Smooth muscle cell (in vitro differentiated cells): ENCODE data around the gene MTX1. TPM values are rescaled to one million over a fixed set of nuclear protein-coding genes. Genes with fewer than 3 reads are reported as not detected.

Source experiments
- DNase-seq: peaks from one replicate; lab custom pipeline; 2025; ENCODE audit not compliant: unreplicated experiment; lab: John Stamatoyannopoulos, UW
- H2AFZ ChIP-seq: fragments of 200-600 bp; sonication (generic); 2 replicates; pipeline ENCODE4 v1.6.0; 2016; ENCODE audit warnings: antibody characterized with exemption, low read depth, mild to moderate bottlenecking
- H3F3A ChIP-seq: fragments of 200-600 bp; sonication (generic); 2 replicates; pipeline ENCODE4 v1.6.0; 2017; ENCODE audit warnings: antibody characterized with exemption, low read depth
- H3K27ac ChIP-seq: fragments of 200-600 bp; sonication (generic); 2 replicates; pipeline ENCODE4 v1.5.1; 2016; ENCODE audit warnings: low read depth, mild to moderate bottlenecking
- H3K27me3 ChIP-seq: fragments of 200-600 bp; sonication (generic); 2 replicates; pipeline ENCODE4 v1.6.1; 2016; ENCODE audit warnings: low read depth, mild to moderate bottlenecking
- H3K36me3 ChIP-seq: fragments of 200-600 bp; sonication (generic); 2 replicates; pipeline ENCODE4 v1.5.1; 2016; ENCODE audit warnings: low read depth
- H3K4me1 ChIP-seq: fragments of 200-600 bp; sonication (generic); 2 replicates; pipeline ENCODE4 v1.5.1; 2016; ENCODE audit warnings: low read depth
- H3K4me2 ChIP-seq: fragments of 200-600 bp; sonication (generic); 2 replicates; pipeline ENCODE4 v1.6.0; 2016; ENCODE audit warnings: mild to moderate bottlenecking
- H3K4me3 ChIP-seq: fragments of 200-600 bp; sonication (generic); 2 replicates; pipeline ENCODE4 v1.5.1; 2016; ENCODE audit warnings: mild to moderate bottlenecking
- H3K79me2 ChIP-seq: fragments of 200-600 bp; sonication (generic); 2 replicates; pipeline ENCODE4 v1.6.0; 2016; ENCODE audit warnings: low read depth, mild to moderate bottlenecking
- H3K9ac ChIP-seq: fragments of 200-600 bp; sonication (generic); 2 replicates; pipeline ENCODE4 v1.6.0; 2016; ENCODE audit warnings: low read depth
- H3K9me3 ChIP-seq: fragments of 200-600 bp; sonication (generic); replicated peaks from 2 replicates; pipeline ENCODE4 v1.5.1; 2016; ENCODE audit warnings: low read depth
- H4K20me1 ChIP-seq: fragments of 200-600 bp; sonication (generic); 2 replicates; pipeline ENCODE4 v1.6.0; 2016; ENCODE audit warnings: low read depth
- WGBS: methylation state at CpG from one replicate; pipeline ENCODE4 v1.1.7; 2016; ENCODE audit warnings: low lambda C conversion rate; 5-methylcytosine and 5-hydroxymethylcytosine counted together
- polyA plus RNA-seq: library from polyadenylated mRNA; unstranded; fragments of >200 nt; fragmentation: Nextera tagmentation; extraction: Ambion mirVana; gene quantifications from 2 replicates; pipeline ENCODE4 v1.2.1, GENCODE V29; 2016
- total RNA-seq: library from RNA; depleted of rRNA; stranded (reverse); fragments of >200 nt; gene quantifications from 2 replicates; pipeline ENCODE4 v1.2.3, GENCODE V29; 2014
- TF ChIP-seq, protein P1 (sequence below): fragments of 200-600 bp; sonication (generic); IDR thresholded peaks from 2 replicates; pipeline ENCODE4 v1.5.1; 2017; ENCODE audit warnings: borderline replicate concordance, mild to moderate bottlenecking, antibody characterized with exemption; ENCODE audit not compliant: insufficient read depth, poor library complexity, severe bottlenecking

MTX1 gene
- total and polyA plus RNA-seq, 2 experiments from 2014 or later, result 45.2 to 109 TPM

- H3K4me3 ChIP-seq, result no peak overlapping the region
- no peaks in the 10 kb centered on the region for H3K9me3 ChIP-seq
- TF ChIP-seq, protein P1, sequence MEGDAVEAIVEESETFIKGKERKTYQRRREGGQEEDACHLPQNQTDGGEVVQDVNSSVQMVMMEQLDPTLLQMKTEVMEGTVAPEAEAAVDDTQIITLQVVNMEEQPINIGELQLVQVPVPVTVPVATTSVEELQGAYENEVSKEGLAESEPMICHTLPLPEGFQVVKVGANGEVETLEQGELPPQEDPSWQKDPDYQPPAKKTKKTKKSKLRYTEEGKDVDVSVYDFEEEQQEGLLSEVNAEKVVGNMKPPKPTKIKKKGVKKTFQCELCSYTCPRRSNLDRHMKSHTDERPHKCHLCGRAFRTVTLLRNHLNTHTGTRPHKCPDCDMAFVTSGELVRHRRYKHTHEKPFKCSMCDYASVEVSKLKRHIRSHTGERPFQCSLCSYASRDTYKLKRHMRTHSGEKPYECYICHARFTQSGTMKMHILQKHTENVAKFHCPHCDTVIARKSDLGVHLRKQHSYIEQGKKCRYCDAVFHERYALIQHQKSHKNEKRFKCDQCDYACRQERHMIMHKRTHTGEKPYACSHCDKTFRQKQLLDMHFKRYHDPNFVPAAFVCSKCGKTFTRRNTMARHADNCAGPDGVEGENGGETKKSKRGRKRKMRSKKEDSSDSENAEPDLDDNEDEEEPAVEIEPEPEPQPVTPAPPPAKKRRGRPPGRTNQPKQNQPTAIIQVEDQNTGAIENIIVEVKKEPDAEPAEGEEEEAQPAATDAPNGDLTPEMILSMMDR, result no peak
- no peaks in the 10 kb centered on the region for H3K79me2 ChIP-seq
- H3K9ac ChIP-seq, result no peak overlapping the region
- no peaks in the 10 kb centered on the region for H4K20me1 ChIP-seq
- no peaks in the 10 kb centered on the region for H3K36me3 ChIP-seq
- no peak overlapping the region for H3K4me2 ChIP-seq
- no peaks in the 10 kb centered on the region for H3F3A ChIP-seq
- DNase-seq, result no peak
- no peaks in the 10 kb centered on the region for H3K4me1 ChIP-seq
- no peak overlapping the region for H3K27ac ChIP-seq
- H3K27me3 ChIP-seq, result no peaks in the 10 kb centered on the region
- H2AFZ ChIP-seq, result no peak overlapping the region
- WGBS, result 84% methylated on average over 20 of the region's 21 CpGs
Measured at GRCh38 chr1:155184835-155185782, 23.4 kb upstream of the MTX1 start.

GRCh38 chr1:155185783-155186066 lies 22.8 kb upstream of the MTX1 start:
- no peaks in the 10 kb centered on the region for H3K9me3 ChIP-seq
- TF ChIP-seq, protein P1, result no peak
- H3K79me2 ChIP-seq, result no peaks in the 10 kb centered on the region
- H3K27me3 ChIP-seq, result no peaks in the 10 kb centered on the region
- 80% methylated on average over 6 of the region's 6 CpGs for WGBS
- H4K20me1 ChIP-seq, result no peaks in the 10 kb centered on the region
- DNase-seq, result no peak
- no peak overlapping the region for H3K27ac ChIP-seq
- no peak overlapping the region for H3K4me3 ChIP-seq
- no peaks in the 10 kb centered on the region for H3F3A ChIP-seq
- H3K9ac ChIP-seq, result no peak overlapping the region
- no peak overlapping the region for H3K4me2 ChIP-seq
- no peaks in the 10 kb centered on the region for H3K36me3 ChIP-seq
- H2AFZ ChIP-seq, result no peak overlapping the region
- no peaks in the 10 kb centered on the region for H3K4me1 ChIP-seq

DNA sequence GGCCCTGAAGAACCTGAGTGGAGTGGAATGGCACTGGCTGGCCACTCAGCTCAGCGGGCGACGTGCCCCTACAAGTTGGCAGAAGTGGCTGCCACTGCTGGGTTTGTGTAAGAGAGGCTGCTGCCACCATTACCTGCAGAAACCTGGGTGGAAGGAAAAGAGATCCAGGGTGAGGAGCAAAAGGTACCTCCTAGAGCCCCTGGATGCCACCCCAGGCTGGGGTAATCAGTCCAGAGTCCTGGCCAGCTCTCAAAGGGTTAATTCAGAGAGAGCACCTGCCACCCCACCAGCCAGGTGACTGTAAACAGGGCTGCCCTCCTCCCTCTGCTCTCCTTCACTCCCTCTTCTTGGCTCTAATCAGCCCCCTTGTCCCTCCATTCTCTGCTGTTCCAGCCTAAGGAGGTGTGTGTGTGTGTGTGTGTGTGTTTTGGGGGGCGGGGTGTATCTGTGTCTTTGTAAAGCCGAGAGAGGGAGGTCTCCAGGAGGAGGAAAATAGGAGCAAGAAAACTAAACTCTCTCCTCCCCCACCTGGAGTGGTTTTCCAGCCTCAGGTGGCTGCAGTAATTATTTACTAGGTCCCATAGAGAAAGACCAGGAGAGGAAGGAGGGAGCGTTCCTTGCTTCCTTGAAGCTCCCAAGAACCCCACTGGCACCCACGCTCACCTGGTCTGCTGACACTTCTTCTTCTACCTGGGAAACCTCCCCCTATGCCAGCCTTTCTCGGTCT lies 22.3 kb upstream of the MTX1 start:
- 85% methylated on average over 7 of the region's 8 CpGs for WGBS
- Histone ChIP-seq H3F3A (no peaks in the 10 kb centered on the region), H2AFZ (no peak overlapping the region), H3K27ac (no peak overlapping the region), H3K36me3 (no peaks in the 10 kb centered on the region), H3K4me3 (no peak overlapping the region), H3K9ac (no peak overlapping the region), H3K4me1 (no peaks in the 10 kb centered on the region), H4K20me1 (no peaks in the 10 kb centered on the region), H3K4me2 (no peak overlapping the region), H3K9me3 (no peaks in the 10 kb centered on the region), H3K79me2 (no peaks in the 10 kb centered on the region), H3K27me3 (no peaks in the 10 kb centered on the region)
- no peak for DNase-seq
- TF ChIP-seq, protein P1, result no peak
